Right lung (tissue), 5 donors: ENCODE results near the gene POLA2. TPM values are rescaled to one million over a fixed set of nuclear protein-coding genes. Genes with fewer than 3 reads are reported as not detected.

ENCODE experiments used
- DNase-seq, 2 donors: peaks; one replicate each; pipeline ENCODE4 v3.0.0-alpha.2; 2013
- polyA plus RNA-seq, 5 donors: library from polyadenylated mRNA; unstranded; fragments of 120-200 nt; gene quantifications; one replicate each; pipeline versions ENCODE4 v1.2.1 to v1.2.3, GENCODE V29; 2013; ENCODE audit warnings: inconsistent platforms in 1 of 5, low replicate concordance in 1 of 5; ENCODE audit not compliant: insufficient read length in 5 of 5, insufficient read depth in 1 of 5

The POLA2 gene
- polyA plus RNA-seq, 5 donors = 18.5 to 29.2 (median 27.0) TPM

GRCh38 chr11:65307298-65308229 is 45.8 kb downstream of the POLA2 start:
- DNase-seq = no peak

GRCh38 chr11:65308281-65308891 is 46.6 kb downstream of the POLA2 start:
- no peak for DNase-seq

GRCh38 chr11:65309006-65309405 is 47.2 kb downstream of the POLA2 start:
- DNase-seq = no peak

- DNase-seq = no peak
These were observed 48.5 kb downstream of the POLA2 start for GRCh38 chr11:65310215-65310614.

- no peak for DNase-seq
These were observed 49.0 kb downstream of the POLA2 start for GRCh38 chr11:65310736-65311135.

- DNase-seq = no peak
These were observed 49.5 kb downstream of the POLA2 start for GRCh38 chr11:65311170-65311678.

- DNase-seq = peak; percentile 84 to 87
These were observed 52.9 kb downstream of the POLA2 start, which contains the start of gene CDC42EP2 for GRCh38 chr11:65314501-65315203. Gene CDC42EP2, plus strand, starts transcription at chr11:65314866. Its CDS starts 6,033 bp downstream, at chr11:65320899.

GRCh38 chr11:65315204-65315865 is 53.6 kb downstream of the POLA2 start:
- peak; percentile 83 to 88 for DNase-seq

- DNase-seq = no peak
These were observed 54.1 kb downstream of the POLA2 start for GRCh38 chr11:65315866-65316226.

GRCh38 chr11:65316227-65317024 is 54.7 kb downstream of the POLA2 start:
- no peak for DNase-seq

GRCh38 chr11:65317025-65317786 is 55.4 kb downstream of the POLA2 start:
- DNase-seq = no peak

GRCh38 chr11:65320386-65321075 is 58.8 kb downstream of the POLA2 start:
- DNase-seq = no peak

GRCh38 chr11:65321076-65321475 is 59.3 kb downstream of the POLA2 start:
- no peak for DNase-seq

- no peak for DNase-seq
These were observed 60.2 kb downstream of the POLA2 start for GRCh38 chr11:65321828-65322485.

- DNase-seq = no peak
These were observed 62.1 kb downstream of the POLA2 start for GRCh38 chr11:65323813-65324212.

- no peak for DNase-seq
These were observed 63.7 kb downstream of the POLA2 start for GRCh38 chr11:65325435-65325834.

- no peak for DNase-seq
These were observed 65.3 kb downstream of the POLA2 start for GRCh38 chr11:65327021-65327420.

GRCh38 chr11:65329478-65329877 is 67.7 kb downstream of the POLA2 start:
- DNase-seq = no peak

GRCh38 chr11:65329944-65330403 is 68.2 kb downstream of the POLA2 start:
- peak; percentile 75 to 85 for DNase-seq
